Measurements from ENCODE around the gene ZNF654. TPM values are rescaled to one million over a fixed set of nuclear protein-coding genes. Genes with fewer than 3 reads are reported as not detected.

The ZNF654 gene
- total RNA-seq, 1 experiment from 2014 or later: 7.0 TPM

GRCh38 chr3:88149509-88150362 lies 90.7 kb downstream of the ZNF654 start, which contains the start of gene C3orf38:
Gene C3orf38 (plus strand): TSS chr3:88149959. CDS start chr3:88150053, 94 bp downstream.
- Histone ChIP-seq H2AFZ (ENCODE audit: low read depth, low read length, poor library complexity, severe bottlenecking) (peak within 1 kb of the TSS; percentile 87), H3K9me2 (ENCODE audit: insufficient read depth) (no peaks in the 10 kb centered on the region), H3K9ac (ENCODE audit: low read length) (peak within 1 kb of the TSS; percentile 89), H3K4me3 (replicated peaks in 1 of 2; ENCODE audit: low read depth in 1 of 2, low read length in 2 of 2) (peak within 1 kb of the TSS; percentile 95 to 98), H3K79me2 (ENCODE audit: insufficient read depth, low read length) (peaks cover 81% of the 10 kb centered on the region), H4K20me1 (ENCODE audit: insufficient read depth) (no peaks in the 10 kb centered on the region), H3K4me2 (ENCODE audit: low read length) (peak within 1 kb of the TSS; percentile 89), H3K36me3 (ENCODE audit: control insufficient read depth in 1 of 2, insufficient read depth in 2 of 2, low read length in 2 of 2) (peaks cover 4 to 14% of the 10 kb centered on the region in 2 experiments; a peak in 3 of 4 replicates), H3K27me3 (ENCODE audit: insufficient read depth, low read length) (no peaks in the 10 kb centered on the region), H3K27ac (ENCODE audit: low read depth, low read length) (peak within 1 kb of the TSS; percentile 98), H3K9me3 (ENCODE audit: control insufficient read depth in 1 of 2, insufficient read depth in 1 of 2, low read depth in 1 of 2, low read length in 2 of 2) (no peaks in the 10 kb centered on the region), H3K4me1 (ENCODE audit: control insufficient read depth in 1 of 2, insufficient read depth in 2 of 2, low read length in 2 of 2) (peaks cover 2 to 21% of the 10 kb centered on the region in 2 experiments; a peak in 3 of 4 replicates)
- peak; percentile 90 for DNase-seq (ENCODE audit: low read depth, low spot score)
- ChIA-PET RAD21 (ENCODE audit: low non-redundant PET in 1 of 2, low total read pairs in 2 of 2, uncharacterized antibody in 2 of 2, unreplicated experiment in 2 of 2) (no interaction called here), CTCF (interaction anchor here (0.9 kb wide), 1 partner anchor 145 kb away, joined by 3 read pairs; no protein-coding TSS in a partner anchor), POLR2A (interaction anchor here (0.6 kb wide), 1 partner anchor 936 kb away, joined by 3 read pairs; no protein-coding TSS in a partner anchor)
- intact Hi-C loops (cut with micrococcal nuclease): loop anchor here (2.0 kb wide), 1 partner anchor 91 kb away; the partner anchor contains the start of genes CGGBP1 and ZNF654
- no TSS peak for BruUV-seq (replicated peaks)
- ATAC-seq: peak; percentile 89
- TF ChIP-seq ZFX (IDR thresholded peaks at IDR 0.05) (peak; percentile 90), RAD21 (IDR thresholded peaks at IDR 0.05; ENCODE audit: low read depth) (no peak), EZH2 (IDR thresholded peaks at IDR 0.05) (no peak), EGR1 (IDR thresholded peaks at IDR 0.05; ENCODE audit: low read depth) (peak; percentile 28; the same call in 1 of the 2 replicates), POLR2AphosphoS5 (IDR thresholded peaks at IDR 0.05; ENCODE audit: low read depth, low read length) (peak; percentile 77), REST (IDR thresholded peaks at IDR 0.05; ENCODE audit: low read depth) (no peak), SP1 (IDR thresholded peaks at IDR 0.05; ENCODE audit: low read depth) (peak; percentile 44; the same call in 1 of the 2 replicates), POLR2A (IDR thresholded peaks at IDR 0.05; ENCODE audit: borderline replicate concordance, extremely low read depth, insufficient read depth, insufficient read length) (peak; percentile 5), FOSL1 (IDR thresholded peaks at IDR 0.05; ENCODE audit: low read depth) (no peak), JUND (IDR thresholded peaks at IDR 0.05) (no peak), ZBTB33 (IDR thresholded peaks at IDR 0.05; ENCODE audit: extremely low read depth, insufficient replicate concordance, low read length) (no peak), ELF1 (IDR thresholded peaks at IDR 0.05; ENCODE audit: borderline replicate concordance, low read depth) (peak; percentile 81), ZNF274 (IDR thresholded peaks at IDR 0.05; ENCODE audit: low read depth, low read length) (no peak), TCF7L2 (IDR thresholded peaks at IDR 0.05; ENCODE audit: borderline replicate concordance, extremely low read depth, insufficient read depth, insufficient read length) (peak; percentile 65), YY1 (IDR thresholded peaks at IDR 0.05; ENCODE audit: extremely low read depth, insufficient replicate concordance, low read depth, low read length) (peak; percentile 68), SIN3A (IDR thresholded peaks at IDR 0.05; ENCODE audit: low read depth) (no peak)
- TF ChIP-seq, protein P1, sequence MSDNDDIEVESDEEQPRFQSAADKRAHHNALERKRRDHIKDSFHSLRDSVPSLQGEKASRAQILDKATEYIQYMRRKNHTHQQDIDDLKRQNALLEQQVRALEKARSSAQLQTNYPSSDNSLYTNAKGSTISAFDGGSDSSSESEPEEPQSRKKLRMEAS (IDR thresholded peaks at IDR 0.05): peak; percentile 78
- TF ChIP-seq, protein P2, sequence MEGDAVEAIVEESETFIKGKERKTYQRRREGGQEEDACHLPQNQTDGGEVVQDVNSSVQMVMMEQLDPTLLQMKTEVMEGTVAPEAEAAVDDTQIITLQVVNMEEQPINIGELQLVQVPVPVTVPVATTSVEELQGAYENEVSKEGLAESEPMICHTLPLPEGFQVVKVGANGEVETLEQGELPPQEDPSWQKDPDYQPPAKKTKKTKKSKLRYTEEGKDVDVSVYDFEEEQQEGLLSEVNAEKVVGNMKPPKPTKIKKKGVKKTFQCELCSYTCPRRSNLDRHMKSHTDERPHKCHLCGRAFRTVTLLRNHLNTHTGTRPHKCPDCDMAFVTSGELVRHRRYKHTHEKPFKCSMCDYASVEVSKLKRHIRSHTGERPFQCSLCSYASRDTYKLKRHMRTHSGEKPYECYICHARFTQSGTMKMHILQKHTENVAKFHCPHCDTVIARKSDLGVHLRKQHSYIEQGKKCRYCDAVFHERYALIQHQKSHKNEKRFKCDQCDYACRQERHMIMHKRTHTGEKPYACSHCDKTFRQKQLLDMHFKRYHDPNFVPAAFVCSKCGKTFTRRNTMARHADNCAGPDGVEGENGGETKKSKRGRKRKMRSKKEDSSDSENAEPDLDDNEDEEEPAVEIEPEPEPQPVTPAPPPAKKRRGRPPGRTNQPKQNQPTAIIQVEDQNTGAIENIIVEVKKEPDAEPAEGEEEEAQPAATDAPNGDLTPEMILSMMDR (IDR thresholded peaks at IDR 0.05 in 2 of 3, conservative IDR thresholded peaks at IDR 0.05 in 1 of 3; ENCODE audit: borderline replicate concordance in 1 of 3, insufficient read depth in 1 of 3, low read depth in 2 of 3, low read length in 2 of 3): no peak

Measured in HCT116 (cell line).